WTC11 (cell line): ENCODE measurements around the gene MTPN. TPM values are rescaled to one million over a fixed set of nuclear protein-coding genes. Genes with fewer than 3 reads are reported as not detected.

Experiments
- ATAC-seq: fragments of 200-7000 bp; cut with Tn5 transposase; 2 replicates; pipeline ENCODE4 v1.10.0; 2021; ENCODE audit warnings: mild to moderate bottlenecking, moderate library complexity
- CTCF ChIA-PET: fragments of 300-600 bp; sonication (Branson Sonifier 250); formaldehyde crosslinking; loops from one replicate; lab custom pipeline; 2021; ENCODE audit warnings: antibody characterized with exemption; lab: Charles Lee
- POLR2A ChIA-PET: fragments of 350-600 bp; sonication (Branson Sonifier 250); formaldehyde crosslinking; loops from one replicate; lab custom pipeline; 2021; ENCODE audit warnings: antibody characterized with exemption; lab: Charles Lee
- DNase-seq: peaks from one replicate; pipeline ENCODE4 v3.0.0; 2021; ENCODE audit warnings: low spot score
- H3K27ac Mint-ChIP-seq: 2 replicates; pipeline ENCODE4 v1.8.0; 2021; ENCODE audit warnings: mixed read lengths
- H3K27me3 Mint-ChIP-seq: 2 replicates; pipeline ENCODE4 v1.8.0; 2021; ENCODE audit warnings: low read depth, mild to moderate bottlenecking, moderate library complexity, mixed read lengths
- H3K36me3 Mint-ChIP-seq: 2 replicates; pipeline ENCODE4 v1.8.0; 2021; ENCODE audit warnings: mixed read lengths
- H3K4me1 Mint-ChIP-seq: 2 replicates; pipeline ENCODE4 v1.8.0; 2022; ENCODE audit warnings: mixed read lengths
- H3K4me3 Mint-ChIP-seq: 2 replicates; pipeline ENCODE4 v1.8.0; 2021; ENCODE audit warnings: mild to moderate bottlenecking, moderate library complexity, mixed read lengths
- H3K9me3 Mint-ChIP-seq: 2 replicates; pipeline ENCODE4 v1.8.0; 2021; ENCODE audit warnings: mixed read lengths
- AR ChIP-seq: fragments of 250-450 bp; sonication (Bioruptor Pico); IDR thresholded peaks from 2 replicates; pipeline ENCODE4 v1.9.0; 2021; ENCODE audit warnings: mild to moderate bottlenecking
- ATF2 ChIP-seq: sonication (generic); formaldehyde crosslinking; IDR thresholded peaks from 2 replicates; pipeline ENCODE4 v1.8.1; 2022; ENCODE audit warnings: low read depth, missing genetic modification reagents, borderline replicate concordance
- CBFB ChIP-seq: sonication (generic); formaldehyde crosslinking; IDR thresholded peaks from 2 replicates; pipeline ENCODE4 v1.8.1; 2022; ENCODE audit warnings: mild to moderate bottlenecking, low read depth, missing genetic modification reagents
- EMX1 ChIP-seq: fragments of 250-450 bp; sonication (Bioruptor Pico); IDR thresholded peaks from 2 replicates; pipeline ENCODE4 v1.8.0; 2021; ENCODE audit warnings: mild to moderate bottlenecking
- ERG ChIP-seq: fragments of 250-450 bp; sonication (Bioruptor Pico); IDR thresholded peaks from 2 replicates; pipeline ENCODE4 v1.8.0; 2021; ENCODE audit warnings: mild to moderate bottlenecking
- ESRRA ChIP-seq: sonication (generic); formaldehyde crosslinking; IDR thresholded peaks from 2 replicates; pipeline ENCODE4 v1.8.1; 2022; ENCODE audit warnings: mild to moderate bottlenecking, missing genetic modification reagents, borderline replicate concordance
- FOXP1 ChIP-seq: sonication (generic); formaldehyde crosslinking; IDR thresholded peaks from 2 replicates; pipeline ENCODE4 v1.8.0; 2022; ENCODE audit warnings: missing genetic modification reagents, mild to moderate bottlenecking, moderate library complexity, borderline replicate concordance
- NR1H2 ChIP-seq: sonication (generic); formaldehyde crosslinking; IDR thresholded peaks from 2 replicates; pipeline ENCODE4 v1.9.0; 2021; ENCODE audit warnings: mild to moderate bottlenecking, moderate library complexity, missing genetic modification reagents
- PRDM15 ChIP-seq: sonication (generic); formaldehyde crosslinking; IDR thresholded peaks from 2 replicates; pipeline ENCODE4 v1.8.0; 2022; ENCODE audit warnings: missing genetic modification reagents
- USF1 ChIP-seq: sonication (generic); formaldehyde crosslinking; IDR thresholded peaks from 2 replicates; pipeline ENCODE4 v1.8.0; 2022; ENCODE audit warnings: mild to moderate bottlenecking, missing genetic modification reagents
- ZBTB21 ChIP-seq: sonication (generic); formaldehyde crosslinking; IDR thresholded peaks from 2 replicates; pipeline ENCODE4 v1.8.1; 2023; ENCODE audit warnings: mild to moderate bottlenecking, missing genetic modification reagents, borderline replicate concordance
- ZBTB43 ChIP-seq: sonication (generic); formaldehyde crosslinking; IDR thresholded peaks from 2 replicates; pipeline ENCODE4 v1.8.1; 2023; ENCODE audit warnings: mild to moderate bottlenecking, missing genetic modification reagents
- ZNF219 ChIP-seq: sonication (generic); formaldehyde crosslinking; IDR thresholded peaks from 2 replicates; pipeline ENCODE4 v1.8.0; 2023; ENCODE audit warnings: missing genetic modification reagents, mild to moderate bottlenecking, borderline replicate concordance
- ZNF232 ChIP-seq: sonication (generic); formaldehyde crosslinking; IDR thresholded peaks from 2 replicates; pipeline ENCODE4 v1.8.0; 2022; ENCODE audit warnings: mild to moderate bottlenecking, missing genetic modification reagents
- ZNF263 ChIP-seq: sonication (generic); formaldehyde crosslinking; IDR thresholded peaks from 2 replicates; pipeline ENCODE4 v1.8.1; 2022; ENCODE audit warnings: low read depth, mild to moderate bottlenecking, moderate library complexity, missing genetic modification reagents
- ZNF317 ChIP-seq: sonication (generic); formaldehyde crosslinking; IDR thresholded peaks from 2 replicates; pipeline ENCODE4 v1.8.1; 2023; ENCODE audit warnings: low read depth, mild to moderate bottlenecking, moderate library complexity, missing genetic modification reagents, borderline replicate concordance
- total RNA-seq: library from RNA; stranded (reverse); gene quantifications from 3 replicates; pipeline ENCODE4 v1.2.3, GENCODE V29; 2021

The MTPN gene
- total RNA-seq, 1 experiment from 2014 or later: 92.5 TPM

GRCh38 chr7:135911099-135911498 is 66.1 kb downstream of the MTPN start (continued):
- TF ChIP-seq ZNF232 (CRISPR knock-in tag): no peak
- TF ChIP-seq ZNF317: no peak
- no peak for TF ChIP-seq EMX1 (CRISPR knock-in tag)
- TF ChIP-seq USF1: no peak
- TF ChIP-seq FOXP1 (CRISPR knock-in tag): no peak
- no peak for TF ChIP-seq CBFB
- no peak for TF ChIP-seq ZNF219
- TF ChIP-seq NR1H2 (CRISPR knock-in tag): no peak
- TF ChIP-seq ZNF263 (CRISPR knock-in tag): no peak
- TF ChIP-seq PRDM15 (CRISPR knock-in tag): no peak

GRCh38 chr7:135910393-135911036 is 66.6 kb downstream of the MTPN start:
- H3K27me3 Mint-ChIP-seq: no peaks in the 10 kb centered on the region
- no peaks in the 10 kb centered on the region for H3K4me1 Mint-ChIP-seq
- TF ChIP-seq ESRRA (no peak), ZBTB21 (CRISPR knock-in tag) (no peak), ZBTB43 (CRISPR knock-in tag) (no peak), ATF2 (no peak), ERG (CRISPR knock-in tag) (no peak)
- TF ChIP-seq, all 79 proteins: peak for 0
- Mint-ChIP-seq H3K9me3 (no peaks in the 10 kb centered on the region), H3K4me3 (no peak overlapping the region), H3K27ac (no peak overlapping the region), H3K36me3 (no peaks in the 10 kb centered on the region)
- CTCF ChIA-PET: no interaction called here
- DNase-seq: no peak
- no peak for ATAC-seq
- POLR2A ChIA-PET: no interaction called here

- H3K4me3 Mint-ChIP-seq: no peak overlapping the region
- ATAC-seq: no peak
- no peak for TF ChIP-seq AR
- no peak for DNase-seq
- CTCF ChIA-PET: no interaction called here
- H3K9me3 Mint-ChIP-seq: peaks cover 6% of the 10 kb centered on the region; the same call in 1 of the 2 replicates
- no peaks in the 10 kb centered on the region for H3K36me3 Mint-ChIP-seq
- H3K4me1 Mint-ChIP-seq: peaks cover 7% of the 10 kb centered on the region; the same call in 1 of the 2 replicates
- POLR2A ChIA-PET: no interaction called here
- no peaks in the 10 kb centered on the region for H3K27me3 Mint-ChIP-seq
- H3K27ac Mint-ChIP-seq: no peak overlapping the region
Measured at GRCh38 chr7:135905858-135906257, 71.3 kb downstream of the MTPN start.
